Hematopoietic multipotent progenitor cell treated with erythropoietin and hydrocortisone succinate and interleukin-3 and kit ligand, for 8 days (in vitro differentiated cells): ENCODE data around the gene TMEM132D.
"Not testable (repeated sequence)": the region's sequence is repeated elsewhere in the genome, so short reads cannot be mapped to it uniquely, and the experiment has no call there.

Experiments used
- DNase-seq: peaks from one replicate; pipeline ENCODE4 v3.0.0-alpha.2; 2015

TMEM132D gene

DNA sequence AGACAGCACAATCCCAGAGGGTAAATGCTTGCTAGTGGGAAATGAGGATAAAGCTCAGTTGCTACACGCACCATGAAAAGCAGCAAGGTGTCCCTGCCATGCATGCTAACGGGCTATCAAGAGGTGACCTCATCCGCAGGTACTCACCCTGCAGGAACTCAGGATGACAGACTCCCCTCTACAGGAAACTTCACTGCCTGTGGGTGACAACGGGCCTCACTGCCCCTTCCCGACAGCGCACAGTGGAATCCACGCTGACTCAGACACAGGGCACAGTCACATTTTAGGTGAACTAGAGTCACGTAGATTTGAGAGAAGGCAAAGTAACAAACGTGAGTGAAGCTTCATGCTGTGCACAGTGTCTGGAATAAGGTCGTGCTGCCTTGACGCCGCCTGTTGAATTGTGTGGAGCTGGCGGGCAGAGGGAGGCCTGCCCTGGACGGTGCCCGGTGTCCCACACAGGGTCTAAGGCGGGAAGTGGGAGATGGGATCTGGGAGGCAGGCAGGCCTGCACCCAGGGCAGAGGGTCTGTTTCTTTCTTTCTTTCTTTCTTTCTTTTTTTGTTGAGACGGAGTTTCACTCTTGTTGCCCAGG lies 331.8 kb downstream of the TMEM132D start:
- DNase-seq, result no peak

DNA sequence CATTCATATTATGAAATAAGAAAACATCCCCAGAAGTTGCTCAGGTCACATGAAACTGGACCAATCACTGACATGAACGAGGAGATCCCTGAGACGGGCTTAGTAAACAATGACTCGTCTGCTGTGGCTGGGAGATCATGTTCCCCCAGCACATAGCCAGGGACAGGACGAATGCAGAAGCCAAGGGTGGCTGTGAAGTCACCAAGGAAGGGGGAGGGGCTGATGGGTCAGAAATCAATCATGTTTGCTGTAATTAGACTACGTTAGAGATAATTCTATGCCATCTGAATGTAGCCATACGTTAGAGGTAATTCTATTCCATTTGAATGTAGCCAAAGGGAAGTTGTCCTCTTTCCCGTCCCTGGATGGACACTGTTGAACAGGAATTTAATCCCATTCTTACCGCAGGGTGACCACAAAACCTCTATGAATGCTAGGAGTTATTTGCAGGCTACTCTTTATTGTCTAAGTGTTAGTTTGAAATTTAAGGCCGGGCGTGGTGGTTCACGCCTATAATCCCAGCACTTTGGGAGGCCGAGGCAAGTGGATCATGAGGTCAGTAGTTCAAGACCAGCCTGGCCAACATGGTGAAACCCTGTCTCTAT lies 332.9 kb downstream of the TMEM132D start:
- no peak for DNase-seq

DNA sequence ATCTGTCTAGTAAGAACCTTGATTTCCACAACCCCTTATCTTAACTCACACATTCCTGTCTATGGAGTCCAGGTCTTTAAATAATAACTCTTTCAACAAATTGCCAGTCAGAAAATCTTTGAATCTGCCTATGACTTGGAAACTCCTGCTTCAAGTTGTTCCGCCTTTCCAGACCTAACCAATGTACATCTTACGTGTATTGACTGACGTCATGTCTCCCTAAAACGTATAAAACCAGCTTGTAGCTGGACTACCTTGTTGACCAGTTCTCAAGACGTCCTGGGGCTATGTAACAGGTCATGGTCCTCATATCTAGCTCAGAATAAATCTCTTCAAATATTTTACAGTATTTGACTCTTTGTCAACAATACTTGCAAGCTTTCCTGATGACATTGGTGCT lies 337.0 kb downstream of the TMEM132D start:
- DNase-seq, result no peak

DNA sequence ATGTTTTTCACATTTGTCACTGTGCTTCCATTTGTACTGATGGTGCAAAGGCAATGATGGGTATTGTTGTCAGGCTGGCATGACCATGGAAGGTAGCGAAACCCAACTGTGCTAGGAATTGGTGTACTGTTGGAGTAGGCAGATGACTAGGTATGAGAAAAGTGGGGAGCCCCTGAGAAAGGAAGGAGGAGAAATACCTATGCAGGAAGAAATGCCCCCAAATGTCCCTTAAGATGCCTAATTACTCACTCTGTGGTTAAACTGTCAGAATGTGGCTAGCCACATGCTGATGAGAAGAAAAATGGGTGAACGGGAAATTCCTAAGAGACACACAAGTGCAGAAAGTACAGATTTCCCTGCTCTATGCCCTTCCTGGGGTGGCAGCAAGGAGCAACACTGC lies 339.1 kb downstream of the TMEM132D start:
- DNase-seq, result no peak

DNA sequence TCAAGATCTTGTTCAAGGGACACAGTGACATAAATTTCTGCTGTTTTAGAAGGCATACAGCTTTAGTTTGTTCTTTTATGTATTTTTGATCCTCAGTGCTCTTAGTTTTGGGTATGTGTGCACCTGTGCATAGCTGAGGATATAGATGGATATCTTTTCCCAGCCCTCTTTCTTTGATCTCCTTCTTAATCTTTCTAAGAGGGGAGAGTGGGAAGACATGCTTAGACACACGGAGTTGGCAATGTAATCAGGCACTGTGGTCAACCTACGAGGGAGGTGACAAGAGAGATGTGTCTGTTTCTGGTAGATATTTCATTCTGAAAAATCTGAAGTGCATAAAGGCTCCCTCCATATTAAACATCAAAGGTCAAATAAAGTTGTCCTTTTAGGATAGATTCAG lies 340.6 kb downstream of the TMEM132D start:
- no peak for DNase-seq

DNA sequence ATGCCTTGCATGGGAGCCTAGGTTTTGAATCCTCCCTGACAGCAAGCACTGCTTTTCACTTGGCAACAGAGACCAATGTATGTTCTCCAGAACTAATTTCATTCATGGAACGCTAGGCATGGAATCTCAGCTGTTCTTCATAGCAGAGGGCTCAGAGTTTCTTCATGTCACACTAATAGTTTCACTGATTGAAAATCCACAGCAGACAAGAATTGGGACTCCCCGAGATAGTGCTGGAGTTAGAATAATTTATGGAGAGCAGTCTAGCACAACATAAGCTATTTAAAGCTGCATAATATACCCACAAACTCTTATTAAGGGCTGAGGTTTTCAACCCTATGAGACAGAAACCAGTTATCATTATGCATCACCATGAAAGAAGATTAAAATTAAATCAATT lies 342.5 kb downstream of the TMEM132D start:
- no peak for DNase-seq

DNA sequence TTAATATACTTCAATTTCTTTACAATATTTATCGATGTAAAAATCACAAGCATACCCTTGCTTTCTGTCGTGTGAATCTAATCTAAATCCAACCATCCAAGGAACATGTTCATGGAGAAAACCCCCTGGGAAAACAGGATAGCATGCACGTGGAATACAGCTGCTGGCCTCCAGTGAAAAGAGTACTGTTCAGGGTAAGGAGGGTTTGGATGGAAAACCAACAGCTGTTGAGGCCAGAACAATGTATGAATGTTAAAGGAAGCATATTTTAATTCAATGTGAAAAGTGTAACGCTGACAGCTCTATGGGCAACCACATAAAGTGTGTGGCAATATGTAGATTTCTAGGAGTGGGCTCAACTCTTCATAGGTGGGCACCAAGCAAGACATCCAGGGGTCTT lies 344.0 kb downstream of the TMEM132D start:
- no peak for DNase-seq

DNA sequence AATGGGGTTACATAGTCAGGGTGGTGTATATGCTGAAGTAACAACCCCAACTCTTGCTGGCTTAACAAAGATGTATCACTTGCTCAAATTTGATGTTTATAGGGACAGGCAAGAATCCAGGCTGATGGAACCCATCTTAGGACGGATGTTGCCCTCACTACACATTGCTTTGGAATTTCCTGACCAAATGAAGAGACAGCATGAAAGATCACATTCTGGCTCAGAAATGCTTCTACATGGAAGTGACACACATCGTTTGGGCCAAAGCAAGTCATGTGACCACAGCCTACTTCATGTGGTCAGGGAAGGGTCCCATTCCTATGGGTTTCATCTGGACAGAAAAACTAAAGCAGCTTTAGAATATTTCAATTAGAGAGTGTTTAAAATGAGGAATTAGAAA lies 345.8 kb downstream of the TMEM132D start:
- DNase-seq, result no peak

DNA sequence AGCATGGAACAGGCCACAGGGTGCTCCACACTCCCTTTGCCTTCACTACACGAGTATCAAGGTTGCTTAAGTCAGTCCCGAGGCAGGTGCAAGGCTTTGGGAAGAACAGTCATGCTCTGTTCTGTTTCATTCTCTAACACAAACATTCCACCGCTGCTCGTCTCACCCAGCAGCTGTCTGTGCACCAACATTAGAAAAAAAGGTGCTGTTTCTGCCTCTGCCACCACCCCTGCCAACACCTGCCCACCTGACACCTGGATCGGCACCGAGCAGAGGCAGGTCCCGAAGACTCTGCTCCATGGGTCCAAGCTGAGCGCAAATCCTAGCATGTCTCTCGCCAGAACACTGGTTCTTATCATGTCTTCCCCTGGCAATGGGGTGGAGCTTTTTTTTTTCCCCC lies 347.7 kb downstream of the TMEM132D start:
- no peak for DNase-seq

DNA sequence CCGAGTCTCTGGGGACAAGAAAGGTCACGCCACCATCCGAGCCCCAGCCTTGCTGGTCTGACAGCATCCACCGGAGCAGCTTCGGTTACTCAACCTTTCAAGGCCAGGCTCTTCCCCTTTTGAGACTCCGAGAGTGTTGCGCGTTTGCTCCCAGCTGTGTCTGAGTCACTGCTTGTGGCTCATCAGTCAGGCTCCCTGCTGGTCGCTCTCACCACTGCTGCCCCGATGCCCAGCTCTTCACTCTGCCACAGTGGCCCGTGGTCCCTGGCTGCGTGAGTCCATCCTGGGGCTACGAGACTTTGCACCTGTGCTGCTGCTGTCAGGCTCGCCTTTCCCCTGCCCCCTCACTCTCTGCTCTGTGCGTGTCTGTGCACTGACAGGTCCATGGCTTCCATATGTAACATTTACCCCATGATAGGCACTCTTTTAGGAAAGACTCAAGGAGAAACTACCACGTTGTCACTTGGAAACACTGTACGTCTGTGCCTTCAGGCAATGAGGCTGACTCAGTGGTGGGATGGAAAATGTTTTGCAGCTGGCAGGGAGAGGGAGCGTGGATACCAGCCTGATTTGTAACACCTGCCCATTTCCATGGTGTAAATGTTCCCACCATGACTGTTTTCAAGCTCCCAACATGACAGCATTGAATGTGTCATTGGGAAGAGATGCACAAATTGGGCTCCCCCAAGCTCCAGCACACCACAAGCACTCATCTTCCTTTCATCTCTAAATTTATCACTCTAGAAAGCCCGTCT lies 350.7 kb downstream of the TMEM132D start:
- DNase-seq, result no peak

DNA sequence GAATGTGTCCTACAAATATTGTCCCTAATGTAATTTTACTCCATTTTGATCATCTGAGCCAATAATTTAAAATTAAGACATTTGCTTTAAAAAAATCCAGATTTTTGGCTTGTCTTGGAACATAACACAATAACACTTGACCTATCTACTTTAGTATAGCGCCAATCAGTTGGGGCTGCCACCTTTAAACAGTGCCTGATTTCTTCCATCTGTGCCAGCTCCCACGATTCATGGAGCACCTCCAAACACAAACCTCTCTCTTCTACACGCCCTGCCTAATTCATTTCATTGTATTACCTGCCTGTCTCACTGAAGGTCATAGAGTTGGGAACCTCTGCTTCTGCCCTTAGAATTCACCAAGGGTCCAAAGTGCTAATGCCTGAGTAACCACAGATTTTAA lies 352.4 kb downstream of the TMEM132D start:
- no peak for DNase-seq

DNA sequence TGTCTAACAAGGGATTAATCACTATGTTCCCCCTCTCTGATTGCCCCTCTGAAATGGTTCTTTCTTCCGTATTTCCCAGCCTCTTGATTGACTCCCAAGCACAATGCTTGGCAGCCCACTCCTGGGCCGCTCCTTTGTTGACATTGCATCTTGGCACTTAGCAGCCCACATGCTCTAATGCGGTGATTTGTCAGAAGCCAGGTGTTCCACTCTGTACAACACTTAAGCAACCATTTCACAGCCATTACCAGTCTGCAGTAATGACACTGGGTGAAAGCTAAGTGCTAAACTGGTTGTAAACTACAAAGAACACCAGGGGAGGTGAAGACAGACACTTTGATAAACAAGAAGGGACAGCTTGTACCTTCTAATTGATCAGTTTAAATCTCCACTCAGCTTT lies 353.5 kb downstream of the TMEM132D start:
- DNase-seq, result no peak

DNA sequence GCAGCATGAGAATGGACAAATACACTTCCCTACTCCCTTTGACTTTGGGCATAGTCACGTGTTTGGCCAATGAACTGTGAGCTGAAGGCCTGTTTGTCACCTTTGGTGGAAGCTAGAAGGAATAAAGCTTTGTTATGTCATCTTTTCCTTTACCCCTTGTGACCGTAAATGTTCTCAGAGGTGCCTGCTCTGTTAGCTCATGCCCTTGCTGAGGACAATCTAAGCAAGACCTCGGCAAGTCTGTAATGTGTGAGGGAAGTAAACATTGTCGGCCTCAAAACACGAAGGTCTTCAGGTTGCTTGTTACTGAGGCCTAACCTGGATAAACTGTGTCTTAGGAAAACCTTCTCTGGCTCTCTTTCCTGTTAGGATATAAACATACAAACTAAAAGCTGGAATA lies 354.2 kb downstream of the TMEM132D start:
- DNase-seq, result no peak

DNA sequence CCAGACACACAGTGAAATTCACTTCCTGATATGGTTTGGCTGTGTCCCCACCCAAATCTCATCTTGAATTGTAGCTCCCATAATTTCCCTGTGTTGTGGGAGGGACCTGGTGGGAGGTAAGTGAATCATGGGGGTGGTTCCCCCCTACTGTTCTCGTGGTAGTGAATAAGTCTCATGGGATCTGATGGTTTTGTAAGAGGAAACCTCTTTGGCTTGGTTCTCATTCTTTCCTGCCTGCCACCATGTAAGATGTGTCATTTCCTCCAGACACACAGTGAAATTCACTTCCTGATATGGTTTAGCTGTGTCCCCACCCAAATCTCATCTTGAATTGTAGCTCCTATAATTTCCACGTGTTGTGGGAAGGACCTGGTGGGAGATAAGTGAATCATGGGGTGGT lies 354.8 kb downstream of the TMEM132D start:
- not testable (repeated sequence) for DNase-seq

DNA sequence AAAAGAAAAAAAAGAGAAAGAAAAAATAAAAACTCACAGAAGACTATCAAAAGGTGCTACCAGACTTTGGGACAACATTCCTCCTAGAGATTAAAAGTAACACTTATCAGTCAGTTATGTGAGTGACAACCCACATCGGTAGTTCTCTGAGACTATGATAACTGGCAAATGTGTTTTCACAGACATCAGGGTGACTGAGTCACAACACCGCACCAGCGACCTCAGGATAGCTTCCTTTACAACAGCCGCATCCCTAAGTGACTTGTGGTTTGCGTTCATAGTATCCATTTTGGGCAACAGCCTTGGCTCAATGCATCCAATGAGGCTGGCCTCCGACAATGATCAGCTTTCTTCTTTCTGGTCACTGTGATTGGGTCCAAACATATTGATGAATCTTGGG lies 359.1 kb downstream of the TMEM132D start:
- no peak for DNase-seq

DNA sequence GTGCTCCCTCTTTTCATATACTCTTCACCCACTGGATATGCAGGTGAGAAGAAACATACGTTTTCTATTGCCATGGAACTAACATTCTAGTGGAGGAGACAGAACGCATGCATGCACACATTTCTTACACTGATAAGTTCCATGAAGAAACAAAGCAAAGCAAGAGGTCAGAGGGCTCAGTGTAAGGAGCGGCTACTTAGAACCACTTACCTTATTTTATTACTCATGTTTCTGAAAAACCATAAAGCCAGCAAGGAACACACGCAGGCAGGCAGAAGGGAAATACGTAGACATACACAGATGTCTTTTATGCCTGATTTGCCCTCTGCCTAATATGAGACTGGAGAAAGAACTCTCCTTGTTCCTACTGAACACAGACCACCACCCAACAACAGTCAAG lies 362.9 kb downstream of the TMEM132D start:
- DNase-seq, result no peak

DNA sequence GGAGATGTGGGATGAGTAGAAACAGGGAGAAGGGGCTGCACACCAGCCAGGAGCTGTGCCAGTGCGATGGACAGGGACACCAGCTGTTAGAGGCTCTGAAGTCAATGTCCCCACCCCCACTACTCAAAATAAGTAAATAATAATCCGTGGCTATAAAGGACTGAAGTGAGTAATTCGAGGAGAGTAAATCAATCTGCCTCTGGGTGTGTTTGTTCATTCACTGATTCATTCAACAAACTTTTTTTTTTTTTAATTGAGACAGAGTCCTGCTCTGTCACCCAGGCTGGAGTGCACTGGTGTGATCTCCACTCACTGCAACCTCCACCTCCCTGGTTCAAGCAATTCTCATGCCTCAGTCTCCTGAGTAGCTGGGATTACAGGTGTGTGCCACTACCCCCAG lies 363.6 kb downstream of the TMEM132D start:
- DNase-seq, result no peak

DNA sequence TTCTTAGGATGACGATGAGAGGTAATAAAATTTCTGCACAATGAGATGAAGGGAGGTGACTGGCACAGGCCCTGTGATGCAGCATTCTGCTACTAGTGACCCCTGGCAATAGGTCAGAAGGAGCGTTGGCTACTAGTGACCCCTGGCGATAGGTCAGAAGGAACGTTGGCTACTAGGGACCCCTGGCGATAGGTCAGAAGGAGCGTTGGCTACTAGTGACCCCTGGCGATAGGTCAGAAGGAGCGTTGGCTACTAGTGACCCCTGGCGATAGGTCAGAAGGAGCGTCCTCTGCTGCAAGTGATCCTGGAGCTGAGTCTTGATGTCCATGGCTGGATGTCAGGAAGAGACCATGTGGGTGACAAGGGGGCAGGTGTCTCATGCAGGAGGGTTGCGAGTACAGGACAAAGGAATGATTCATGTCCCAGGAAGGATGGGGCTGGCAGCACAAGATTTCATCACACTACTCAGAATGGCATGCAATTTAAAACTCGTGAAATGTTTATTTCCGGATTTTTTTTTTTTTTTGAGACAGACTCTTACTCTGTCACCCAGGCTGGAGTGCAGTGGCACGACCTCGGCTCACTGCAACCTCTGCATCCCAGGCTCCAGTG lies 365.0 kb downstream of the TMEM132D start:
- not testable (repeated sequence) for DNase-seq

DNA sequence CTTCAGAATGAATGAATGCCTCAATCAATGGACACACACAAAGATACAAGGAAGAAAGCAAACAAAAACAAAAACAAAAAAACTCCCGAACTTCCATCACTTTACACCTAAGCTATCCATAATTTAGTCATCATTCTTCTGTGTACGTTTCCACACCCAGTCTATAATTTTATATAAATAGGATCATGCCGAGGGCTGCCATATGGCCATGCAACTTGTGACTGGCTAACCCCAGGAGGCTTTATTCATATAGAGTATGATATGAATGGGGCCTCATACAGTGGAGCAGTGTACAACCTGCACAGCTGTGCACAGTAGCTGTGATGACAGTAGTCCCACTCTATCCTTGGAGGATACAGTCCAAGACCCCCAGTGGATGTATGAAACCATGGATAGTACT lies 365.7 kb downstream of the TMEM132D start:
- DNase-seq, result no peak

DNA sequence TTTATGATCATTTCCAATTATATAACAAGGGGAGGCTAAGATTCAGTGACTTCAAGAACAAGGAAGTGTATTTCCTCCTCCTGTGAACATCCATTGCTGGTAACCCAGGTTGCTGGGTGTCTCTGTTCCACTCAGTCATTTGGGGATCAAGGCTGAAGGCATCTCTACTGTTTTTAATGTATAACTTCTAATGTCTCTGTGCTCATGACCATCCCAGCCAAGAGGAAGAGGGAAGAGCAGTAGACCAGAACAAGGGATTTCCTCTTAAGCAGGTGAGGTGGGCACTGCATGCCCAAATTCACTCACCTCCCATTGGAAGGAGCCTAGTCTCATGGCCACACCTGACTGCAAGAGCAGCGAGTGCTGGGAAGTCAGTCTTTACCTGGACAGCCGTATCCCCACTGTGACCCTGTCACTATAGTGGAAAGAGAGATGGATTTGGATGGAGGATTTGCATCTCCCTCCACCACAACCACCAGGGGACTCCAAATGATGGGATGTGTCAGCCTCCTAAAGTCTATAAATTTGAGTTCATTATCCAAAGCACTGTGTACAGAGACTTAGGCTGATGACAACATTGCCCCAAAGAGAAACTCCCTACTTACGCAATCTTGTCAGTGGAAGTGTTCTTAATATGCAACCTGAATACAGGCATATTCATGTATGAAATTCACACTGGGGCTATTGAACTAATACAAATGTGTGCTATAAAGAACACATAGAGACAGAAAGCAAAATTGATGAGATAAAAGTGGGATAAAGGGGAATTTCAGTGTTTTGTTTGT lies 368.7 kb downstream of the TMEM132D start:
- no peak for DNase-seq

DNA sequence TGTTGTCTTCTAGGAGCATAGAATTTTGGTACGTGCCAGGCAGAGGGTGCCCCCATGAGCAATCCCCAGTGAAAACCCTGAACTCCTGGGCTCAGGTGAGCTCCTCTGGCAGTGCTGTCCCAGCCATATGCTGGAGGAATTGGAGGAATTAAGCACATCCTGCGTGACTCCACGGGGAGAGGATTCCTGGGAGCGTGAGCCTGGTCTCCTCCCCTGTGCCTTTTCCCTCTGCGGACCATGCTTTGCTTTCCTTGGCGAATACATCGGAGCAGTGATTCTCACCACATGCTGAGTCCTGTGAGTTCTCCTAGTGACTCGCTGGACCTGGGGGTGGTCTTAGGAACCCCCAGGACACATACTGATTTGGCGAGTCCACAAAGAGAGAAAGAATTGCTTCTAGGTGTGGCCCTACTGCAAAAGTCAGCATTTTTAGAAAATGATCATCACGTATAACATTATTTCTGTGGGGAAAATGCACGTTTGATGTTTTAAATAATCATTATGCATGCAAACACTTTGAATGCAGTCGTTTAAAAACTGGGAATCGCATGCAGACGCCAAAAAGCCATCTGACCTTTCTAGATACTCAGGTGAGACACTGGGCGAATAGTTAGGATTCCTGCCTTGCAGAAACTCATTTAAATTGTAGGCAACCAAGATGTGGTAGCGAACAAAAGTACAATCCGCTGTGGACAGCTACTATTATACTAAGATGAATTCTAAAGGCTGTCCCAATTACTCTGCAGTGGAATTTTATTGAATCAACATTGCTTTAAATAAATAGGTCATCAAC lies 370.9 kb downstream of the TMEM132D start:
- DNase-seq, result no peak

DNA sequence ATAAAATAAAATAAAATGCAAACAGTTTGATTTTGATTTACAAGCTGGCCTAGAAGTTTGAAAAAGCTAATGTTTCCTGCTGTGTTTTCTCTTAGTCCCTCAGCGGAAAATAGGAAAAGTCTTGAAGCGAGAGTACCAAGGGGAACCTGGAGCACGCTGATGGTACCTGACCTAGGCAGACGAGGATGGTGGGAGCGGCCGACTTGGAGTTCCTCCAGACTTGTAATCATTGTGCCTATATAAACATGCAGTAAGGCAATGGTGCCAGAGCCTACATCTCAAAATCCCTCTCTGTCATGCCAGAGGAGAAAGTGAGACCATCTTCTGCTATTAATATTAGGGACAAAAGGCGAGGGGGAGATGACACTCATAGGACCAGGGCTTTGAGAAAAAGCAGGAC lies 371.7 kb downstream of the TMEM132D start:
- no peak for DNase-seq
